ENCODE data around the gene HIPK4.

GRCh38 chr19:40369797-40370196, 20.2 kb downstream of the HIPK4 start:
- no peak for TF ChIP-seq CTCF (conservative IDR thresholded peaks at IDR 0.05; ENCODE audit: low read depth in 2 of 2)
- no peak for TF ChIP-seq EZH2phosphoT487 (IDR thresholded peaks at IDR 0.05; ENCODE audit: unreplicated experiment)
- no peak for TF ChIP-seq EZH2 (IDR thresholded peaks at IDR 0.05; ENCODE audit: low read depth, unreplicated experiment)
- no peak for TF ChIP-seq POLR2AphosphoS5 (IDR thresholded peaks at IDR 0.05; ENCODE audit: low read depth)
